ENCODE data around the gene SH3GL2. TPM values are rescaled to one million over a fixed set of nuclear protein-coding genes. Genes with fewer than 3 reads are reported as not detected.

Gene SH3GL2
- total and polyA plus RNA-seq, 8 donors: 0.84 to 10.3 (median 6.3) TPM

GRCh38 chr9:17751486-17751885, 172.6 kb downstream of the SH3GL2 start:
- Histone ChIP-seq H3K4me1 (no peaks in the 10 kb centered on the region), H3K36me3 (no peaks in the 10 kb centered on the region), H3K27me3 (no peaks in the 10 kb centered on the region), H3K9me3 (peaks cover 0 to 19% of the 10 kb centered on the region in 2 donors), H3K27ac (no peak overlapping the region), H3K4me3 (no peak overlapping the region)
- intact Hi-C loops (cut with DNase I): no loop called here
- ATAC-seq (no peak), DNase-seq (no peak)
- TF ChIP-seq CTCF (IDR thresholded peaks at IDR 0.05): no peak

- Histone ChIP-seq H3K36me3 (no peaks in the 10 kb centered on the region), H3K9me3 (peaks cover 0 to 19% of the 10 kb centered on the region in 2 donors), H3K4me1 (no peaks in the 10 kb centered on the region), H3K27me3 (no peaks in the 10 kb centered on the region), H3K27ac (no peak overlapping the region), H3K4me3 (no peak overlapping the region)
- no peak for TF ChIP-seq CTCF (IDR thresholded peaks at IDR 0.05)
- ATAC-seq (no peak), DNase-seq (no peak)
- intact Hi-C loops (cut with DNase I): no loop called here
Measured at GRCh38 chr9:17752021-17752420, 173.2 kb downstream of the SH3GL2 start.

GRCh38 chr9:17757816-17758215, 178.9 kb downstream of the SH3GL2 start:
- no peak for TF ChIP-seq CTCF (IDR thresholded peaks at IDR 0.05)
- no peaks in the 10 kb centered on the region for H3K27me3 ChIP-seq
- DNase-seq: no peak
- ATAC-seq: no peak
- peaks cover 0 to 19% of the 10 kb centered on the region in 2 donors for H3K9me3 ChIP-seq
- intact Hi-C loops (cut with DNase I): no loop called here
- no peaks in the 10 kb centered on the region for H3K4me1 ChIP-seq
- H3K36me3 ChIP-seq: no peaks in the 10 kb centered on the region
- no peak overlapping the region for H3K4me3 ChIP-seq
- no peak overlapping the region for H3K27ac ChIP-seq

GRCh38 chr9:17760250-17760649, 181.4 kb downstream of the SH3GL2 start:
- Histone ChIP-seq H3K27ac (no peak overlapping the region), H3K4me3 (no peak overlapping the region), H3K9me3 (peaks cover 0 to 2% of the 10 kb centered on the region in 2 donors), H3K4me1 (no peaks in the 10 kb centered on the region), H3K36me3 (no peaks in the 10 kb centered on the region), H3K27me3 (no peaks in the 10 kb centered on the region)
- ATAC-seq (no peak), DNase-seq (no peak)
- TF ChIP-seq CTCF (IDR thresholded peaks at IDR 0.05): no peak
- intact Hi-C loops (cut with DNase I): no loop called here

- no peaks in the 10 kb centered on the region for H3K27me3 ChIP-seq
- no peak for TF ChIP-seq CTCF (IDR thresholded peaks at IDR 0.05)
- no peak for ATAC-seq
- no peaks in the 10 kb centered on the region for H3K4me1 ChIP-seq
- H3K36me3 ChIP-seq: no peaks in the 10 kb centered on the region
- no peak overlapping the region for H3K27ac ChIP-seq
- DNase-seq: no peak
- no peaks in the 10 kb centered on the region for H3K9me3 ChIP-seq
- intact Hi-C loops (cut with DNase I): no loop called here
- no peak overlapping the region for H3K4me3 ChIP-seq
Measured at GRCh38 chr9:17761984-17762676, 183.3 kb downstream of the SH3GL2 start.

All from left lung (tissue), 10 donors.